Ectodermal cell (in vitro differentiated cells): Measurements from ENCODE around the gene PPP4R1.

Experiments used
- H3K27ac ChIP-seq: 2 replicates; pipeline ENCODE4 v1.7.0; 2013; ENCODE audit warnings: mild to moderate bottlenecking, low read depth, low read length; ENCODE audit not compliant: insufficient read depth, poor library complexity, severe bottlenecking
- H3K27me3 ChIP-seq: 2 replicates; pipeline ENCODE4 v1.7.0; 2013; ENCODE audit warnings: mild to moderate bottlenecking, low read length; ENCODE audit not compliant: insufficient read depth, control insufficient read depth, poor library complexity, severe bottlenecking
- H3K36me3 ChIP-seq: one replicate; pipeline ENCODE4 v1.7.0; 2013; ENCODE audit warnings: low read length; ENCODE audit not compliant: control insufficient read depth, insufficient read depth
- H3K4me1 ChIP-seq: one replicate; pipeline ENCODE4 v1.7.0; 2013; ENCODE audit warnings: low read length; ENCODE audit not compliant: control insufficient read depth, insufficient read depth
- H3K4me3 ChIP-seq: 2 replicates; pipeline ENCODE4 v1.7.0; 2013; ENCODE audit warnings: low read depth, low read length, control low read depth; ENCODE audit not compliant: insufficient read depth
- H3K9me3 ChIP-seq: 2 replicates; pipeline ENCODE4 v1.7.0; 2013; ENCODE audit warnings: mild to moderate bottlenecking, low read length, moderate library complexity; ENCODE audit not compliant: control insufficient read depth
- WGBS, 2 experiments: methylation state at CpG; one replicate each; pipeline ENCODE4 v1.1.7; 2013; ENCODE audit warnings: missing lambda C conversion rate in 2 of 2; 5-methylcytosine and 5-hydroxymethylcytosine counted together

Gene PPP4R1

DNA sequence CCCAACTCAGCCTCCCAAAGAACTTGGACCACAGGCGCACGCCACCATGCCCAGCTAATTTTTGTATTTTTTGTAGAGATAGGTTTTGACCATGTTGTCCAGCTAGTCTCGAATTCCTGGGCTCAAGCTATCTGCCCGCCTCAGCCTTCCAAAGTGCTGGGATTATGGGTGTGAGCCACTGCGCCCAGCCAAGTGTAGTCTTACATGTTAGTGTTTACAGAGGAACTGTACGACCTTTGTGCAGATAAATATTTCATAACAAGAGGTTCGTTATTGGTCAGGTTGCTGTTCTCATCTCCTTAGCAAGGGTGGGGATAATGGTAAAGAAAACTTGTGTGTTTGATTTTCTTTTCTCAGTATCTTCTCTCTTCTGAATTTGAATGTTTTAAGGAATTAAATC, 92.6 kb downstream of the PPP4R1 start:
- Histone ChIP-seq H3K9me3 (no peaks in the 10 kb centered on the region), H3K36me3 (peaks cover 4% of the 10 kb centered on the region), H3K4me3 (no peak overlapping the region), H3K4me1 (no peaks in the 10 kb centered on the region), H3K27me3 (no peaks in the 10 kb centered on the region), H3K27ac (no peak overlapping the region)
- 90 to 93% methylated on average over 7 of the region's 7 CpGs for WGBS, 2 experiments

DNA sequence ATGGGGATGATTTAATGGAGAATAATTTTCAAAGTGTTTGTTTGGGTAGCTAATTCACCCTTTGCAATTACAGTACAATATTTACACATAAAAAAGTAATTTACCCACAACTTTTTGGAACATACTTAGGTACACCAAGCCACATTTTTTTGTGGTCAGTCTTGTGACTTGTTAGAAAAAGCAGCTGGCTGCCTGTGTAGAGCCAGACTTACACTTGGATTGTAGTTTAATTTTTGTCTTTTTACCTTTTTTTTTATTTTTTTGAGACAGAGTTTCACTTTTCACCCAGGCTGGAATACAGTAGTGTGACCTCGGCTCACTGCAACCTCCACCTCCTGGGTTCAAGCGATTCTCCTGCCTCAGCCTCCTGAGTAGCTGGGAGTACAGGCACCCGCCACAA, 93.7 kb downstream of the PPP4R1 start:
- H3K4me1 ChIP-seq: no peaks in the 10 kb centered on the region
- H3K36me3 ChIP-seq: peaks cover 4% of the 10 kb centered on the region
- H3K27me3 ChIP-seq: no peaks in the 10 kb centered on the region
- no peak overlapping the region for H3K27ac ChIP-seq
- no peak overlapping the region for H3K4me3 ChIP-seq
- H3K9me3 ChIP-seq: no peaks in the 10 kb centered on the region
- 80 to 96% methylated on average over 3 of the region's 3 CpGs for WGBS, 2 experiments

DNA sequence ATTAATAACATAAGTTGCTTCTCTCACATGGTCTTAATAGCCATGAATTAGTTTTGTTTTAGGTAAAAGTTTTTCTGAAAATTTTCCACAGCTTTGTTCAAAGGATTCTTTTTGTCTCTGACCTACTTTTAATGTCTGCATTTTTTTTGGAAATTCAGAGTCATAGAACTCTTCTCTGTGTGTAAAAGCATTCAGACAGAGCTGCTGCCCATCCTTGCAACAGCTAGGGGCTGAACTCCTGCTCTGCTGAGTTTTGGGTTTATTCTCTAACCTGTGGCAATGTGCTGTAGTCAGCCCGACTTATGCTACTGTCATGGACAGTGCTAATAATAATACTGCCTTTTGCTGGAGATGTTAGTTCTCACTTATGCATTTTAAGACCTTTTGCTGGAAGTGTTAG, 95.0 kb downstream of the PPP4R1 start:
- H3K27me3 ChIP-seq: no peaks in the 10 kb centered on the region
- H3K27ac ChIP-seq: no peak overlapping the region
- H3K4me3 ChIP-seq: no peak overlapping the region
- WGBS, 2 experiments: 95 to 97% methylated on average over 1 of the region's 1 CpG
- no peaks in the 10 kb centered on the region for H3K4me1 ChIP-seq
- H3K9me3 ChIP-seq: no peaks in the 10 kb centered on the region
- peaks cover 4% of the 10 kb centered on the region for H3K36me3 ChIP-seq

DNA sequence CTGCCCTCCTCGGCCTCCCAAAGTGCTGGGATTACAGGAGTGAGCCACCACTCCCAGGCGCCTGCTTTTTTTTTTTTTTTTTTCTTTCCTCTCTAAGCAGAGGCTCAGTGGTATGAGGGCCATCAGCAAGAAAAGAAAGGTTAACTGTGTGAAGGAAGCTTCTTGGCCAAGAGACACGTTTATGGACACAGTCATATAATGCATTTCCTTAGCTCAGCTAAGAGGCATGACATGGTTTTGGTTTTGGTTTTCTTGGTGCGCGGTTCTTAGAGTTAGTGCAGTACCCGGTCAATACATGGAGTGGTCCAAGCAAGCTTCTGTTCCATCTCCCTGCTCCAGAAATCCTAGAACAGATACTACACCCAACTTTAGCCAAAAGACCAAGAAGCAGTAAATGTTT, 96.5 kb downstream of the PPP4R1 start:
- Histone ChIP-seq H3K9me3 (no peaks in the 10 kb centered on the region), H3K27me3 (no peaks in the 10 kb centered on the region), H3K4me3 (no peak overlapping the region), H3K36me3 (peaks cover 4% of the 10 kb centered on the region), H3K4me1 (no peaks in the 10 kb centered on the region), H3K27ac (no peak overlapping the region)
- 84 to 89% methylated on average over 6 of the region's 6 CpGs for WGBS, 2 experiments

DNA sequence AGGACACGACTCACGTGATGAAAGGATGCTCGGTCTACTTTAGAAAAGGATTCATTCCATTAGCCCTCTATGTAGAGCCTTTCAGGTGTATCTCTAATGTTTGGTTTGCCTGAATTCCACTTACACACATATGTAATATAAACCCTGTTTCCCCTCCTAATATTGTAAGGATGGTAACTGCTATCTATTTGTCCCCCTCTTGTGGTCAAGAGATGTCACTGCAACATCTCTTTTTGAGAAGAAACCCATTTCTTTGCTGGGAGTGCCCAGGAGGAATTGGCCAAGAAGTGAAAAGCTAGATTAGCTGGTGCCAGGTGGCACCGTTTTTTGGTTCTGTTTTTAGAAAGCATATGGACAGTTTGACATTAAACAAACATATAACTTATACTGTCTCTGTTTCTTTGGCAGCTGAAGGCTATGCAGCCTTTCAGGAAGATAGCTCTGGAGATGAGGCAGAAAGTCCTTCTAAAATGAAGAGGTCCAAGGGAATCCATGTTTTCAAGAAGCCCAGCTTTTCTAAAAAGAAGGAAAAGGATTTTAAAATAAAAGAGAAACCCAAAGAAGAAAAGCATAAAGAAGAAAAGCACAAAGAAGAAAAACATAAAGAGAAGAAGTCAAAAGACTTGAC, 97.8 kb downstream of the PPP4R1 start:
- Histone ChIP-seq H3K9me3 (no peaks in the 10 kb centered on the region), H3K27ac (no peak overlapping the region), H3K27me3 (no peaks in the 10 kb centered on the region), H3K4me3 (no peak overlapping the region), H3K4me1 (no peaks in the 10 kb centered on the region), H3K36me3 (peaks cover 4% of the 10 kb centered on the region)
- WGBS, 2 experiments: 70 to 92% methylated on average over 3 to 4 of the region's 4 CpGs

DNA sequence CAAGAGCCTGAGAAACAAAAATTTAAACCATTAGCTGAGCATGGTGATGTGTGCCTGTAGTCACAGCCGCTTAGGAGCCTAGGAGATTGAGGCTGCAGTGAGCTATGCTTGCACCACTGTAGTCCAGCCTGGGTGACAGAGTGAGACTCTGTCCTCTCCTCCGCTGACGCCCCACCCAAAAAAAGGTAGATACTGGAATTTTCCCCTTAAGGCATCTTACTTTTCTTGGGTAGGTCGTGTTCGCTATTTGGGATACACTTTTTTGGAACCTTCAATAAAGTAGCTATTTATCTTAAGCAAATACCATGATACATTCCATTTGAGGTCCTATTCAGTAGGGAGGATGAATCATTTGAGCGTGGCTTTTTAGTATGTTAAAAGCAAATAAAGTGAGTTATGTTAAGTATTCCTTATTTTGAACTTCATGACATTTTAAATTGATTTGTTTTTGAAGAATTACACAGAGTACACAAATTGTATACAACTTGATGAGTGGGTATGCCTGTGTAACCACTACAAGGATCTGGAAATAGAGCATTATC, 100.3 kb downstream of the PPP4R1 start:
- Histone ChIP-seq H3K27ac (no peak overlapping the region), H3K4me3 (no peak overlapping the region), H3K27me3 (no peaks in the 10 kb centered on the region), H3K36me3 (peaks cover 4% of the 10 kb centered on the region), H3K9me3 (no peaks in the 10 kb centered on the region), H3K4me1 (no peaks in the 10 kb centered on the region)
- WGBS, 2 experiments: 94 to 97% methylated on average over 6 of the region's 6 CpGs

DNA sequence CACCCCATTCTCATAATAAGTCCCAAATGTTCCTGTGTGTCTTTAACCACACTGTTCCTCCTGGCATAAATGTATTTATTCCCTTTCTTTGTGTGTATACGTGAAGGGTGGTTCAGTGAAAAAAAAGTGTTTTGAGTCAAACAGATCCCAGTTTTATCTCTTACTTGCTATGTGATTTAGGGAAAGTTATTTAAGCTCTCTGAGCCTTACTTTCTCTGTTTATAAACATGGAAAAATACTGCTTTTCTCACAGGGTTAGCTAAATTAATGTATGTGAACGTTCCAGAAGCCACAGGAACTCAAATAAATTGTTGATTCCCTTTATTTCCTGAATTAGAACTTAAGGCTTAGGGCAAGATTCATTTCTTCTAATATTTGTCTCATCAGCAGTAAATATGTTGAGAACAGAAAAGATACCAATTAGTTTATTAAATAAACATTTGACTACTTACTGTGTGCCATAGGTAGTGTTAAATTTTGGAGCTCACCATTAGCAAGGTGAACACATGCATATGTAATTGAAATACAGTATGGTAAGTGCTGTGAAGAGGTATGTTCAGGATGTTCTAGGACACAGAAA, 105.8 kb downstream of the PPP4R1 start:
- Histone ChIP-seq H3K36me3 (no peaks in the 10 kb centered on the region), H3K4me1 (no peaks in the 10 kb centered on the region), H3K27ac (no peak overlapping the region), H3K27me3 (no peaks in the 10 kb centered on the region), H3K4me3 (no peak overlapping the region), H3K9me3 (peaks cover 1% of the 10 kb centered on the region)
- 100% methylated on average over 2 of the region's 2 CpGs for WGBS, 2 experiments

DNA sequence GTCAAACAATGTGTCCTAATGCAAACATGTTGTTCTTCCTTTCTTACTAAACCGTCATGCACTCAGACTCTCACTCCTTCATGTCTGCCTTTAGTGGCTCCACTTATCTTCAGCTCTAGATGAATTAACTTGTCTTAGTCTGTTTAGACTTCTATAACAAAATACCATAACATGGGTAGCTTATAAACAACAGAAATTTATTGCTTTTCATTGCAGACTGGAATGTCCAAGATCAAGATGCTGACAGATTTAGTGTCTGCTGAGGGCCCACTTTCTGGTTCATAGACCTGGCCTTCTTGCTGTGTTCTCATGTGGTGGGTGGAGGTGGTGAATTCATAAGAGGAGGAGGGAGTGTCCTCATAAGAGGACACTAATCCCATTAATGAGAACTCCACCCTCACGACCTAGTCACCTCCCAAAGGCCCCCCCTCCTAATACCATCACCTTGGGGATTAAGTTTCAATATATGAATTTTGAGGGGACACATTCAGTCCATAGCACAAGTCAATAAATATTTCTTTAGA, 106.7 kb downstream of the PPP4R1 start:
- H3K36me3 ChIP-seq: no peaks in the 10 kb centered on the region
- H3K27ac ChIP-seq: no peak overlapping the region
- H3K4me1 ChIP-seq: no peaks in the 10 kb centered on the region
- no peaks in the 10 kb centered on the region for H3K27me3 ChIP-seq
- peaks cover 3% of the 10 kb centered on the region for H3K9me3 ChIP-seq
- 89 to 90% methylated on average over 1 to 2 of the region's 2 CpGs for WGBS, 2 experiments
- H3K4me3 ChIP-seq: no peak overlapping the region

DNA sequence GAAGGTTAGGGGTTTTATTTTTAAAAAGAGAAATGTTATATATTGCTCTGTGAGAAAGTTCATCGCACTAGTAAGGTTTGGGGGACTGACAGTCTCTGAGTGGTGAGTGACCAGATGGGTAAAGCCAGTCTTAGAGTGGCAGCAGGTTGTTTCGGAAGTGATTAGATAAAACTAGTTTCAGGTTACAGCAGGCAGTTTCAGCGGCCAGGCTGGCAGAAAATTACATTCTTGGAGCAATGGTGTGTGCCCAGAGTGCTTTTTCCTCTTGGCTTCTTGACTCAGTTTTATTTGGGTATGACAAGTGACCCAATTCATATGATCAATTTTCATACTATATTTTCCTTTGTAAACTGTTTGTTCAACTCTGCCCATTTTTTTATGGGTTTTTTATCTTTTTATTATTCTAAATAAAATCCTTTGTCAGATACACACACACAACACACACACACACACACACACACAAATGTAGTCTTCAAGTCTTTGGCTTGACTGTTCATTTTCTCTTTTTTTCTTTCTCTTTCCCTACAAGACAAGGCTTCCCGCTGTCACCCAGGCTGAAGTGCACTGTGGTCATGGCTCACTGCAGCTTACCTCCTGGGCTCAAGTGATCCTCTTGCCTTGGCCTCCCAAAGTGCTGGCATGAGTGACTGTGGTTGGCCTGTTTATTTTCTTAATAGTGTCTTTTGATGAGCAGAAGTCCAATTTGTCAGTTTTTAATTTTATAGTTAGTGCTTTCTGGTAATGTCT, 108.1 kb downstream of the PPP4R1 start:
- no peaks in the 10 kb centered on the region for H3K4me1 ChIP-seq
- no peak overlapping the region for H3K4me3 ChIP-seq
- no peak overlapping the region for H3K27ac ChIP-seq
- 79 to 80% methylated on average over 4 of the region's 4 CpGs for WGBS, 2 experiments
- no peaks in the 10 kb centered on the region for H3K27me3 ChIP-seq
- peaks cover 3% of the 10 kb centered on the region for H3K9me3 ChIP-seq
- H3K36me3 ChIP-seq: peaks cover 6% of the 10 kb centered on the region
